Right lobe of liver (tissue), 4 donors: ENCODE measurements around the gene CYB5R3.

Source experiments
- CTCF ChIP-seq, 4 donors: fragments of 200-600 bp in 3 of 4; fragments of 450-650 bp in 1 of 4; IDR thresholded peaks; one replicate each; pipeline versions ENCODE4 v1.5.1 to v1.8.0; 2016 to 2022; ENCODE audit warnings: antibody characterized with exemption in 4 of 4, mild to moderate bottlenecking in 2 of 4
- POLR2A ChIP-seq: fragments of 450-650 bp; IDR thresholded peaks from one replicate; pipeline ENCODE4 v1.6.1; 2017; ENCODE audit warnings: antibody characterized with exemption, mild to moderate bottlenecking
- donor health status: DM: no; HTN: no; CAD: no.
- donor health status: DM: no; HTN: no; CAD: no.
- donor health status: DM: no; HTN: yes; CAD: no.

GRCh38 chr22:42586381-42586780 lies 62.8 kb downstream of the CYB5R3 start:
- TF ChIP-seq CTCF (IDR thresholded peaks at IDR 0.05) (no peak), POLR2A (no peak)
